ENCODE results near the gene TMEM30B. TPM values are rescaled to one million over a fixed set of nuclear protein-coding genes. Genes with fewer than 3 reads are reported as not detected.

TMEM30B gene
- total RNA-seq, 4 donors from 2014 or later, result 0.83 to 4.4 (median 3.0) TPM

DNA sequence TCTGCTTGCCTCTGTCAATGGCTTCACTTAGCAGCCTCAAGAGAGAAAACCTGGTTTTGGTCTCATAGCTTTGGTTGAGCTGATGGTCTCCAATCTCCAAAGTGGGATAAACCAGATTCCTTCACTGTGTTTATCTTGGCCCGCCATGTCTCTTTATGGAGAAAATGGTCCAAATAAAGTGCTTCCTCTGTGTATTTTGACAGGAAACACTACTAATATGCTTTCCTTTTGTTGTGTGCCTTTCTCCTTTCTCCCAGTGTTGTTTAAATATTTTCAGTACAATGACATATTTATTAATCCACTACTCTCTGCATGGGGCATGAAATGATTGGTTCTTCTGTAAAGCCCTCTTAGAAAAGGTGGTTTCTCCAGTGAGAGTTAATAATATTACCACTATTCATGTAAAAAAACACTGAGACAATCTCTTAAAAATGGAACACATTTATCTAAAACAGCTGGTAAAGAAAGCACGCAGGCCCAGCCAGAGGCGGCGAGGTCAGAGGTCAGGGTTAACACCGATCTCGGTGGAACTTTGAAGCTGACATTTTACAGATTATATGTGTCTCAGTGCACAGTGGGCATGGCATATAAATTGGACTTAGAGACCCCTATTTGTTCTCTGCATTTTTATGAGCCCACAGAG, 24.2 kb downstream of the TMEM30B start:
- H3K4me1 ChIP-seq, result peaks cover 0 to 12% (median 0%) of the 10 kb centered on the region in 4 donors
- H3K27me3 ChIP-seq, result peaks cover 0 to 5% (median 0%) of the 10 kb centered on the region in 4 donors
- H3K9me3 ChIP-seq, result no peaks in the 10 kb centered on the region
- no peak for TF ChIP-seq CTCF (IDR thresholded peaks at IDR 0.05)
- no peak for TF ChIP-seq POLR2A (IDR thresholded peaks at IDR 0.05; ENCODE audit: low read depth)
- TF ChIP-seq EP300 (IDR thresholded peaks at IDR 0.05), result no peak
- TF ChIP-seq POLR2AphosphoS5 (IDR thresholded peaks at IDR 0.05), result no peak
- no peaks in the 10 kb centered on the region for H3K36me3 ChIP-seq
- WGBS, result 81% methylated on average over 6 of the region's 6 CpGs
- intact Hi-C loops (cut with DNase I), result no loop called here
- DNase-seq (ENCODE audit: extremely low spot score), result no peak
- H3K4me3 ChIP-seq, result no peak overlapping the region
- no peak overlapping the region for H3K27ac ChIP-seq (replicated peaks in 1 of 4)

DNA sequence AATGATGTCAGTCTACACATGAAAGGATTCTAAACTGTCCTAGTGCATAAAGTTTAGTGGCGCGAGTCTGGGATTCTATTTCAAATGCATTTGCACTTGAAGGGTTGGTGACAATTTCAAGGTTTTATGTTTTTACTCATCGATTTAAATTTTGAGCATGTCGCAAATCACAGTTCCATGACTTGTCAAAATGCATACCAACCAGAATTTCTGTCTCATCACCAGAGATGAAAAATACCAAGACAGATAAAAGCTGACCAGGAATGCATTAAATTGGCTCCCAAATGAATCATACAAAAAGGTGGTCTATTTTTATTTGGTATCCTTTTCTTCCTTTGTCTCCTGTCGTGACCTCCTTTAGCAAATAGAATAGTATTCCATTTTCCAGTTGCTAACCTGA, 25.2 kb downstream of the TMEM30B start:
- H3K36me3 ChIP-seq, result no peaks in the 10 kb centered on the region
- no peak for DNase-seq (ENCODE audit: extremely low spot score)
- no peak for TF ChIP-seq EP300 (IDR thresholded peaks at IDR 0.05)
- TF ChIP-seq POLR2AphosphoS5 (IDR thresholded peaks at IDR 0.05), result no peak
- no peak for TF ChIP-seq CTCF (IDR thresholded peaks at IDR 0.05)
- no peak for TF ChIP-seq POLR2A (IDR thresholded peaks at IDR 0.05; ENCODE audit: low read depth)
- no peak overlapping the region for H3K27ac ChIP-seq (replicated peaks in 1 of 4)
- H3K27me3 ChIP-seq, result peaks cover 0 to 2% (median 0%) of the 10 kb centered on the region in 4 donors
- H3K4me3 ChIP-seq, result no peak overlapping the region
- WGBS, result 93% methylated on average over 5 of the region's 5 CpGs
- H3K4me1 ChIP-seq, result peaks cover 0 to 12% (median 0%) of the 10 kb centered on the region in 4 donors
- no peaks in the 10 kb centered on the region for H3K9me3 ChIP-seq
- intact Hi-C loops (cut with DNase I), result no loop called here

DNA sequence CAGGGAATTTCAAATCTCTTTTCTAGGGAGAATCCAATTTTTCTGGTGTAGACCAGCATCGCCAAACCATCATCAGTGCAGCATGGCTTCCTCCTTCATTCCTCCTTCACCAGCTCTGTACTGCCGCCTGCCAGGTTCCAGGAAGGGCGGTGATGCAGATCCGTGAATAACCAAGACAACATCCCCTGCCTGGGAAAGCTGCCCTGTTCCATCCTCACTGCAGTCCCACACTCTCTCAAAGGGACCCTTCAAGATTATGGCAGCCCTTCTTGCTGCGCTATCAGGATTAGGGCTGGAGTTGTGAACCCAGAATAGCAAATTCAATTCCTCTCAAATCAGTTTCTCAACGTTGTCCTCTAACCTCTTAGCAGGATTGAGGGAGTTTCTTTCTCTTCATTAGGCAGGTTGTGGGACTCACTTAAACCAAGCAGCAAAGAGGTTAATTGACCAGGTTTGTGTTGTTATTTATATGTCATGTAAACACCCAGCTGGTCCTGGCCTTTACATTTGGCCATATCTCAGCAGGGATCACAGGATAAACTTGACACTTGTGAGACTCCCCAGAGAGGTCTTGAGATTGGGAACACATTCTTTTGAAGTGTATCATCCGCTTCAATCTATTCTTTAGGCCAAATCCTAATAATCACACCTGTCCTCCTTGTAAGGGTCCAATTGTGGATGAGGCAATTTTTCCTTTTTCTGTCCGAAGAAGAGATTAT, 26.2 kb downstream of the TMEM30B start:
- no peak overlapping the region for H3K27ac ChIP-seq (replicated peaks in 1 of 4)
- no peak overlapping the region for H3K4me3 ChIP-seq
- 83% methylated on average over 8 of the region's 8 CpGs for WGBS
- H3K36me3 ChIP-seq, result no peaks in the 10 kb centered on the region
- DNase-seq (ENCODE audit: extremely low spot score), result no peak
- no peaks in the 10 kb centered on the region for H3K27me3 ChIP-seq
- intact Hi-C loops (cut with DNase I), result no loop called here
- H3K9me3 ChIP-seq, result no peaks in the 10 kb centered on the region
- TF ChIP-seq POLR2AphosphoS5 (IDR thresholded peaks at IDR 0.05), result no peak
- TF ChIP-seq POLR2A (IDR thresholded peaks at IDR 0.05; ENCODE audit: low read depth), result no peak
- no peak for TF ChIP-seq EP300 (IDR thresholded peaks at IDR 0.05)
- no peak for TF ChIP-seq CTCF (IDR thresholded peaks at IDR 0.05)
- peaks cover 0 to 12% (median 0%) of the 10 kb centered on the region in 4 donors for H3K4me1 ChIP-seq

GRCh38 chr14:61253064-61253738, 27.9 kb downstream of the TMEM30B start:
- Histone ChIP-seq H3K27ac (replicated peaks in 1 of 4) (no peak overlapping the region), H3K4me1 (peaks cover 0 to 12% (median 0%) of the 10 kb centered on the region in 4 donors), H3K9me3 (no peaks in the 10 kb centered on the region), H3K27me3 (no peaks in the 10 kb centered on the region), H3K4me3 (no peak overlapping the region), H3K36me3 (no peaks in the 10 kb centered on the region)
- no peak for TF ChIP-seq CTCF (IDR thresholded peaks at IDR 0.05)
- no peak for TF ChIP-seq EP300 (IDR thresholded peaks at IDR 0.05)
- no peak for TF ChIP-seq POLR2A (IDR thresholded peaks at IDR 0.05; ENCODE audit: low read depth)
- no peak for TF ChIP-seq POLR2AphosphoS5 (IDR thresholded peaks at IDR 0.05)
- intact Hi-C loops (cut with DNase I), result loop anchor here (2.0 kb wide), 2 partner anchors 228 to 628 kb away; no protein-coding TSS in a partner anchor
- 47% methylated on average over 4 of the region's 4 CpGs for WGBS
- DNase-seq (ENCODE audit: extremely low spot score), result no peak
